OCI-LY3 (cell line): ENCODE measurements around the gene NKAIN4.

Source experiments
- H2AFZ ChIP-seq: fragments of 200-600, 300-600 bp; shearing (Covaris generic); 2 replicates; pipeline ENCODE4 v1.6.0; 2014; ENCODE audit warnings: antibody characterized with exemption, low read depth, low read length
- H3K27ac ChIP-seq: fragments of 200-600, 300-600 bp; sonication (generic); 2 replicates; pipeline ENCODE4 v1.5.1; 2014; ENCODE audit warnings: mild to moderate bottlenecking, low read length, moderate library complexity, mixed read lengths
- H3K27me3 ChIP-seq: fragments of 200-600, 300-600 bp; sonication (generic); 2 replicates; pipeline ENCODE4 v1.6.1; 2014; ENCODE audit warnings: low read depth, low read length, mixed read lengths
- H3K36me3 ChIP-seq: fragments of 200-600, 300-600 bp; sonication (generic); replicated peaks from 2 replicates; pipeline ENCODE3; 2014; ENCODE audit warnings: low read depth, low read length, mixed read lengths
- H3K4me1 ChIP-seq: fragments of 300-600, 200-600 bp; sonication (generic); 2 replicates; pipeline ENCODE4 v1.6.1; 2014; ENCODE audit warnings: low read length, mixed read lengths
- H3K4me2 ChIP-seq: fragments of 200-600, 300-600 bp; sonication (generic); 2 replicates; pipeline ENCODE4 v1.6.1; 2014; ENCODE audit warnings: low read length, mixed read lengths
- H3K4me3 ChIP-seq: fragments of 300-600, 200-600 bp; sonication (generic); 2 replicates; pipeline ENCODE4 v1.5.1; 2014; ENCODE audit warnings: antibody characterized with exemption, mild to moderate bottlenecking, low read length, moderate library complexity
- H3K79me2 ChIP-seq: fragments of 300-600, 200-600 bp; shearing (Covaris generic); 2 replicates; pipeline ENCODE4 v1.6.1; 2014; ENCODE audit warnings: mild to moderate bottlenecking, low read length, mixed read lengths
- H3K9ac ChIP-seq: fragments of 300-600, 200-600 bp; shearing (Covaris generic); 2 replicates; pipeline ENCODE4 v1.6.0; 2014; ENCODE audit warnings: mild to moderate bottlenecking, low read length, moderate library complexity
- H3K9me3 ChIP-seq: fragments of 200-600, 300-600 bp; shearing (Covaris generic); 2 replicates; pipeline ENCODE4 v1.6.1; 2014; ENCODE audit warnings: low read length, mixed read lengths; ENCODE audit not compliant: insufficient read depth
- H4K20me1 ChIP-seq: fragments of 200-600, 300-600 bp; sonication (generic); 2 replicates; pipeline ENCODE4 v1.6.1; 2016; ENCODE audit warnings: low read length, mixed read lengths; ENCODE audit not compliant: insufficient read depth
- EZH2phosphoT487 ChIP-seq: fragments of 200-600 bp; shearing (Covaris generic); IDR thresholded peaks from 2 replicates; pipeline ENCODE4 v1.6.1; 2018; ENCODE audit warnings: antibody characterized with exemption, mixed run types, low read depth
- TF ChIP-seq, protein P1 (sequence below): fragments of 200-600, 300-600 bp; sonication (generic); IDR thresholded peaks from 2 replicates; pipeline ENCODE4 v1.5.1; 2014; ENCODE audit warnings: antibody characterized with exemption, low read length, low read depth

NKAIN4 gene

DNA sequence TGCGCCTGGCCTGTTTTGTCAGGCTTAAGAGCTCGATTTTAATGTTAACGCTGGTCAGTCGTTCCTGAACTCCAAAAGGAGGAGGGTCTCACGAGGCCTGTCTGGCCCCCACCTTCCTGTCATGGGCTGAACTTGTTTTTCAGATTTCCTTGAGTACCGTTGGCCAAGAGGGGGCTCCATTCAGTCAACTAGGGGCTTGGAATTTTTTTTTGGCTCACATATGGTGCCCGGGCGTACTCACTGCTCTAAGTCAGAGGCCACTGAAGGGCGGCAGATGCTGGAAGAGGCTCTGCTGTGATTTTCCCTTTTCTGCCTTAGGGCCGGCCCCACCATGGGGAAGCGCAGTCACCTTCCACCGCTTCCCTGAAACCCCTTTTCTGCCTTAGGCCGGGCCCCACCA, 25.5 kb downstream of the NKAIN4 start:
- Histone ChIP-seq H3K4me1 (no peaks in the 10 kb centered on the region), H3K36me3 (no peaks in the 10 kb centered on the region), H2AFZ (no peak overlapping the region), H3K27me3 (peaks cover 23% of the 10 kb centered on the region), H3K27ac (no peak overlapping the region), H3K4me2 (no peak overlapping the region), H3K79me2 (no peaks in the 10 kb centered on the region), H3K4me3 (no peak overlapping the region), H3K9me3 (no peaks in the 10 kb centered on the region), H4K20me1 (no peaks in the 10 kb centered on the region), H3K9ac (no peak overlapping the region)
- TF ChIP-seq, protein P1, sequence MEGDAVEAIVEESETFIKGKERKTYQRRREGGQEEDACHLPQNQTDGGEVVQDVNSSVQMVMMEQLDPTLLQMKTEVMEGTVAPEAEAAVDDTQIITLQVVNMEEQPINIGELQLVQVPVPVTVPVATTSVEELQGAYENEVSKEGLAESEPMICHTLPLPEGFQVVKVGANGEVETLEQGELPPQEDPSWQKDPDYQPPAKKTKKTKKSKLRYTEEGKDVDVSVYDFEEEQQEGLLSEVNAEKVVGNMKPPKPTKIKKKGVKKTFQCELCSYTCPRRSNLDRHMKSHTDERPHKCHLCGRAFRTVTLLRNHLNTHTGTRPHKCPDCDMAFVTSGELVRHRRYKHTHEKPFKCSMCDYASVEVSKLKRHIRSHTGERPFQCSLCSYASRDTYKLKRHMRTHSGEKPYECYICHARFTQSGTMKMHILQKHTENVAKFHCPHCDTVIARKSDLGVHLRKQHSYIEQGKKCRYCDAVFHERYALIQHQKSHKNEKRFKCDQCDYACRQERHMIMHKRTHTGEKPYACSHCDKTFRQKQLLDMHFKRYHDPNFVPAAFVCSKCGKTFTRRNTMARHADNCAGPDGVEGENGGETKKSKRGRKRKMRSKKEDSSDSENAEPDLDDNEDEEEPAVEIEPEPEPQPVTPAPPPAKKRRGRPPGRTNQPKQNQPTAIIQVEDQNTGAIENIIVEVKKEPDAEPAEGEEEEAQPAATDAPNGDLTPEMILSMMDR, result no peak
- no peak for TF ChIP-seq EZH2phosphoT487

- no peak for TF ChIP-seq EZH2phosphoT487
- TF ChIP-seq, protein P1, result no peak
- Histone ChIP-seq H4K20me1 (no peaks in the 10 kb centered on the region), H3K36me3 (no peaks in the 10 kb centered on the region)
Observed at GRCh38 chr20:63227260-63227659, 27.0 kb downstream of the NKAIN4 start.

DNA sequence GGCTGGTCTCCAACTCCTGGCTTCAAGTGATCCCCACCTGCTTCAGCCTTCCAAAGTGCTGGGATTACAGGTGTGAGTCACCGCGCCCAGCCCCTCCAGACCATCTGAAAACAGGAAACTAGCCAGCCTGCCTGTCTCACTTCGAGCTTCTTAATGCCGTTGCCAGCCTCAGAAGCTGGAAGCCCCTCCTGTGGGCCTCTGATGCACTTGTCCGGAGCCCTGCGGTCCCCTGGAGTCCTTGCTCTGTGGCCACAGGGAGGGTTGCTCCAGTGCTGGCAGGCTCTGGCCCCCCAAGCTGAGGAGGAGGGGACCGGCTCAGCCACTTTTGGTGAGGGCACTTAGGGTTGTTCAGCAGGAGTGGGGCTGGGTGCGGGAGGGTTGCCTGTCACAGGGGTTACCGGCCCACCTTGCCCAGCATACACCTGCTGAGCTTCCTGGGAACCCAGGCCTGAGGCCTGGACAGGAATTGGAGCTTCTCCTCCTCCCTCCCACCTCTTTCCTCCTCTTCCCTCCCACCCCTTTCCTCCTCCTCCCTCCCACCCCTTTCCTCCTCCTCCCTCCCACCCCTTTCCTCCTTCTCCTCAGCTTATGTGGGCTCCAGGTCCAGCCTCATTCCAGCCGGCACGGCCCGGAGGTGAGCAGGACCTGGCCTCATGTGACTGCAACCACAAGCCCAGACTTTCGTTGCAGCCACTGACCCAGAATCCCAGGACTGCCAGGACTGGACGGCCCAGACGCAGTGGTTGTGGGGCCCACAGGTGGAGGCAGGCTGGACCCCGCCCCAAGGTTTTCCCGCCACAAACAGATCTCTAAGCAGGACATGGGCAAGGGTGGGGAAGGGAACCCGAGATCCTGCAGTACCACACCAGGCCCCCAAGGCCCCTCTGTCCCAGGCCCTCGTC, 28.0 kb downstream of the NKAIN4 start:
- Histone ChIP-seq H3K36me3 (no peaks in the 10 kb centered on the region), H4K20me1 (no peaks in the 10 kb centered on the region), H3K4me2 (no peak overlapping the region), H2AFZ (no peak overlapping the region), H3K9ac (no peak overlapping the region), H3K79me2 (no peaks in the 10 kb centered on the region), H3K4me1 (no peaks in the 10 kb centered on the region), H3K4me3 (no peak overlapping the region), H3K27me3 (peaks cover 12% of the 10 kb centered on the region), H3K27ac (no peak overlapping the region), H3K9me3 (no peaks in the 10 kb centered on the region)
- TF ChIP-seq EZH2phosphoT487, result no peak
- TF ChIP-seq, protein P1, result no peak

More at GRCh38 chr20:63227260-63227659, 27.0 kb downstream of the NKAIN4 start:
- no peaks in the 10 kb centered on the region for H3K79me2 ChIP-seq
- no peaks in the 10 kb centered on the region for H3K9me3 ChIP-seq
- no peak overlapping the region for H2AFZ ChIP-seq
- no peak overlapping the region for H3K4me2 ChIP-seq
- H3K4me3 ChIP-seq, result no peak overlapping the region
- no peak overlapping the region for H3K9ac ChIP-seq
- no peak overlapping the region for H3K27ac ChIP-seq
- H3K4me1 ChIP-seq, result no peaks in the 10 kb centered on the region
- peaks cover 16% of the 10 kb centered on the region for H3K27me3 ChIP-seq

- no peak for TF ChIP-seq EZH2phosphoT487
- TF ChIP-seq, protein P1, result no peak
- Histone ChIP-seq H4K20me1 (no peaks in the 10 kb centered on the region), H3K9me3 (no peaks in the 10 kb centered on the region), H2AFZ (no peak overlapping the region), H3K4me3 (no peak overlapping the region), H3K4me2 (no peak overlapping the region), H3K36me3 (no peaks in the 10 kb centered on the region), H3K9ac (no peak overlapping the region), H3K27ac (no peak overlapping the region), H3K27me3 (peaks cover 12% of the 10 kb centered on the region), H3K4me1 (no peaks in the 10 kb centered on the region), H3K79me2 (no peaks in the 10 kb centered on the region)
Observed at GRCh38 chr20:63225082-63225454, 29.2 kb downstream of the NKAIN4 start.
